Ascending aorta (tissue), 2 donors: ENCODE data around the gene VWA1. TPM values are rescaled to one million over a fixed set of nuclear protein-coding genes. Genes with fewer than 3 reads are reported as not detected.
A peak's percentile ranks its signal among the peaks of the same experiment; 100 is the strongest.

Source experiments
- DNase-seq, 2 donors: peaks; one replicate each; pipeline ENCODE4 v3.0.0-alpha.2; 2019; ENCODE audit warnings: low spot score in 2 of 2
- H3K27ac ChIP-seq, 2 donors: fragments of 200-600 bp; sonication (generic); one replicate each; pipeline ENCODE4 v1.5.1; 2016 to 2017; ENCODE audit warnings: mild to moderate bottlenecking in 1 of 2
- H3K27me3 ChIP-seq: fragments of 200-600 bp; sonication (generic); one replicate; pipeline ENCODE4 v1.5.1; 2017
- H3K36me3 ChIP-seq, 2 donors: fragments of 200-600 bp; sonication (generic); one replicate each; pipeline ENCODE4 v1.5.1; 2016
- H3K4me1 ChIP-seq, 2 donors: fragments of 200-600 bp; sonication (generic); one replicate each; pipeline ENCODE4 v1.5.1; 2016 to 2017; ENCODE audit warnings: mild to moderate bottlenecking in 1 of 2
- H3K4me3 ChIP-seq, 2 donors: fragments of 200-600 bp; sonication (generic); one replicate each; pipeline ENCODE4 v1.5.1; 2016 to 2017; ENCODE audit warnings: mild to moderate bottlenecking in 1 of 2
- H3K9me3 ChIP-seq, 2 donors: fragments of 200-600 bp; sonication (generic); one replicate each; pipeline ENCODE4 v1.5.1; 2016
- CTCF ChIP-seq, 3 experiments: fragments of 200-600 bp in 2 of 3; fragments of 450-650 bp in 1 of 3; sonication (generic) in 2 of 3; IDR thresholded peaks; one replicate each; pipeline ENCODE4 v1.5.1; 2016 to 2019; ENCODE audit warnings: antibody characterized with exemption in 3 of 3, mild to moderate bottlenecking in 1 of 3, moderate library complexity in 1 of 3
- intact Hi-C: fragments of 100-400 bp; cut with DNase I; formaldehyde crosslinking; loops from one replicate; pipeline ENCODE4 v1.15.1; 2023
- total RNA-seq: library from RNA; depleted of rRNA; stranded (reverse); fragments of >200 nt; gene quantifications from one replicate; pipeline ENCODE4 v1.1.0, GENCODE V29; 2016

Gene VWA1
- total RNA-seq, 1 donor from 2014 or later: 79.0 TPM

GRCh38 chr1:1397839-1398523 is 37.5 kb upstream of the VWA1 start:
- no peak for TF ChIP-seq CTCF (IDR thresholded peaks at IDR 0.05)
- intact Hi-C loops: no loop called here
- Histone ChIP-seq H3K4me1 (peaks cover 10 to 24% of the 10 kb centered on the region in 2 donors), H3K4me3 (peak overlapping the region; percentile 81 to 92), H3K27me3 (no peaks in the 10 kb centered on the region), H3K36me3 (peaks cover 51 to 68% of the 10 kb centered on the region in 2 donors), H3K27ac (peak overlapping the region in 1 of 2 donors; percentile 80), H3K9me3 (no peaks in the 10 kb centered on the region)
- no peak for DNase-seq

- peaks cover 44 to 68% of the 10 kb centered on the region in 2 donors for H3K36me3 ChIP-seq
- H3K27me3 ChIP-seq: no peaks in the 10 kb centered on the region
- intact Hi-C loops: loop anchor here (1.0 kb wide), 3 partner anchors 9 to 74 kb away; partner anchors contain the start of genes AURKAIP1, CPTP, INTS11 and MRPL20
- no peaks in the 10 kb centered on the region for H3K9me3 ChIP-seq
- H3K27ac ChIP-seq: peak overlapping the region; percentile 75 to 80
- H3K4me1 ChIP-seq: peaks cover 10 to 24% of the 10 kb centered on the region in 2 donors
- peak overlapping the region; percentile 81 to 92 for H3K4me3 ChIP-seq
- TF ChIP-seq CTCF (IDR thresholded peaks at IDR 0.05): no peak
- DNase-seq: no peak
Measured at GRCh38 chr1:1398677-1399186, 36.8 kb upstream of the VWA1 start.

GRCh38 chr1:1399187-1399871 is 36.2 kb upstream of the VWA1 start, which contains the start of gene CCNL2:
TSS of gene CCNL2 (minus strand) at chr1:1399335. CDS start at chr1:1399306, 29 bp downstream.
- peak; percentile 64 to 77 (median 70) for TF ChIP-seq CTCF (IDR thresholded peaks at IDR 0.05)
- Histone ChIP-seq H3K4me1 (peaks cover 10 to 24% of the 10 kb centered on the region in 2 donors), H3K27me3 (no peaks in the 10 kb centered on the region), H3K27ac (peak within 1 kb of the TSS; percentile 75 to 80), H3K4me3 (peak within 1 kb of the TSS; percentile 81 to 92), H3K9me3 (no peaks in the 10 kb centered on the region), H3K36me3 (peaks cover 40 to 67% of the 10 kb centered on the region in 2 donors)
- DNase-seq: peak; percentile 89 to 99
- intact Hi-C loops: loop anchor here (1.0 kb wide), 3 partner anchors 8 to 75 kb away; partner anchors contain the start of genes AURKAIP1, CPTP, INTS11 and MRPL20

GRCh38 chr1:1399872-1400575 is 35.5 kb upstream of the VWA1 start:
- Histone ChIP-seq H3K9me3 (no peaks in the 10 kb centered on the region), H3K36me3 (peaks cover 40 to 67% of the 10 kb centered on the region in 2 donors), H3K4me3 (peak overlapping the region; percentile 81 to 92), H3K27me3 (no peaks in the 10 kb centered on the region), H3K4me1 (peaks cover 10 to 25% of the 10 kb centered on the region in 2 donors), H3K27ac (peak overlapping the region; percentile 65 to 80)
- intact Hi-C loops: loop anchor here (1.0 to 10.0 kb wide), 6 partner anchors 7 to 285 kb away; partner anchors contain the start of genes ATAD3A, AURKAIP1, C1orf159 and CPTP
- no peak for DNase-seq
- no peak for TF ChIP-seq CTCF (IDR thresholded peaks at IDR 0.05)
